IPS-18a (cell line): Measurements from ENCODE around the gene SORBS1.

Experiments used
- H3K27ac ChIP-seq: one replicate; pipeline ENCODE4 v1.5.1; 2013; ENCODE audit warnings: low read length
- H3K27me3 ChIP-seq: one replicate; pipeline ENCODE4 v1.6.1; 2013; ENCODE audit warnings: mild to moderate bottlenecking, low read length; ENCODE audit not compliant: control insufficient read depth, insufficient read depth
- H3K36me3 ChIP-seq: one replicate; pipeline ENCODE4 v1.6.1; 2013; ENCODE audit warnings: low read depth, low read length; ENCODE audit not compliant: control insufficient read depth
- H3K4me1 ChIP-seq: one replicate; pipeline ENCODE4 v1.6.1; 2013; ENCODE audit warnings: low read depth, low read length; ENCODE audit not compliant: control insufficient read depth
- H3K4me3 ChIP-seq: one replicate; pipeline ENCODE4 v1.5.1; 2013; ENCODE audit warnings: low read length
- H3K9ac ChIP-seq: one replicate; pipeline ENCODE4 v1.6.1; 2013; ENCODE audit warnings: mild to moderate bottlenecking, low read length, moderate library complexity
- H3K9me3 ChIP-seq: one replicate; pipeline ENCODE4 v1.6.1; 2013; ENCODE audit warnings: low read depth, low read length; ENCODE audit not compliant: control insufficient read depth

Gene SORBS1

DNA sequence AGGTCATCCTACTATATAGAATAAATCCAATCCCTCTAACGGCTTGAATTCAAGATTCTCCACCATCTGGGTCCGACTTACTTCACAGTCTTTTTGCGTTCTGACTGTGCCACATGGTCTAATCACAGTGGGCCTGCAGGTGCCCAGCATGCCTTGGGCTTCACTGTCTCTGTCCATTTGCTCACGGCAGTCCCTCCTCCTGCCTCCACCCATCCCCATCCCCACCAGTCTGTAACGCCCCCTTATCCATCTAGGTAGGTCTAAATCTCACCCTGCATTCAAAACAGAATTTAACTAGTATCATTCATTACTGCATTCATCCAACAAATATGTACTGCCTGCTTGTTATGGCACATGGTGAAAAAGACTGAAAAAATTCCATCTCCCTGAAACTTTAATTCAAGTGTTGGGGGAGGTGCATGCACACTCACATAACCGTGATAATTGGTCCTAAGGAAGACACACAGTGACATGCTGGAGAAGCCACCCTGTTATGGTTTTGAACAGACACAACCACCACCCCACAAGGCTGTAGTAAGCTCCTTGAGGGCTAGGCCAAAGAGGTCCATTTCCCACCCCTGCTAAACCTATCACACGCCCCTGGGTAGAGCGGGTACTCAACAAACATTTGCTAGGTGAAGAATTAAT lies 24.2 kb downstream of the SORBS1 start:
- no peak overlapping the region for H3K27ac ChIP-seq
- H3K9ac ChIP-seq: no peak overlapping the region
- H3K9me3 ChIP-seq: no peaks in the 10 kb centered on the region
- H3K27me3 ChIP-seq: no peaks in the 10 kb centered on the region
- no peaks in the 10 kb centered on the region for H3K36me3 ChIP-seq
- no peak overlapping the region for H3K4me3 ChIP-seq
- peaks cover 16% of the 10 kb centered on the region for H3K4me1 ChIP-seq

DNA sequence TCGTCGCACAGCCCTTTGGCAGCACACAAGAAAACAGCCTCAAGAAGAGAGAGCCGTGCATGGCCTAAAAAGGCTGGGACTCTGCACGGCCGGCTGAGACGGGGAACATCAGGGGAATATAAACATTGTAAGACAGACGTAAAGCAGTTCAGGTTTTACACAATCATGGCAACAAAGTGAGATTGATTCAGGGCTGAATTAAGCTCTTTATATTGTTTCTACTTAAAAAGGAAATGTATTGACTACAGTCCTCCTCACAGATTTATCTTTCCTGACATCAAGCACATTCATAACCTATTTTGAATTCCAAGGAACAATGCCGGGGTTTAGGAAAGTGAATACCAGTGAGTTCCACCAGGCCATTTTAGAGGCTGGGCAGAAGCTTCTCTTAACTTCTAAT lies 25.2 kb downstream of the SORBS1 start:
- no peaks in the 10 kb centered on the region for H3K36me3 ChIP-seq
- no peak overlapping the region for H3K9ac ChIP-seq
- no peaks in the 10 kb centered on the region for H3K9me3 ChIP-seq
- H3K4me3 ChIP-seq: no peak overlapping the region
- H3K4me1 ChIP-seq: peaks cover 15% of the 10 kb centered on the region
- no peaks in the 10 kb centered on the region for H3K27me3 ChIP-seq
- no peak overlapping the region for H3K27ac ChIP-seq

DNA sequence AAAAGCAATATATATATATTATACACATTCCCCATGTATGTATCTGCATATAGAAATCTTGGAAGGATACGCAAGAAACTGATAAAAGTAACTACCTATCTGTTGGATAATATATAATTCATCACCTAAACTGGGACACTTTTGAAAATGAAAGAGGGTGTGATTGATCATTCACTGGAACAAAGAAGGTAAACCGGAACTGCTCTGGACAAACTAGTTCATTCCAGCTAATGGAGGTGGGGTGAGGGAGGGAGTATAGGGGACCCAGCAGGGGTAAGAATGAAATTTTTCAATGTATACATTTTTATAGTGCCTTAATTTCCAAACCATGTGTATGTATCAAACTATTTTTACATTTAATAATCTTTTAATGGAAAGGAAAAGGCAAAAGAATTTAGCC lies 25.6 kb downstream of the SORBS1 start:
- no peaks in the 10 kb centered on the region for H3K27me3 ChIP-seq
- peaks cover 10% of the 10 kb centered on the region for H3K4me1 ChIP-seq

DNA sequence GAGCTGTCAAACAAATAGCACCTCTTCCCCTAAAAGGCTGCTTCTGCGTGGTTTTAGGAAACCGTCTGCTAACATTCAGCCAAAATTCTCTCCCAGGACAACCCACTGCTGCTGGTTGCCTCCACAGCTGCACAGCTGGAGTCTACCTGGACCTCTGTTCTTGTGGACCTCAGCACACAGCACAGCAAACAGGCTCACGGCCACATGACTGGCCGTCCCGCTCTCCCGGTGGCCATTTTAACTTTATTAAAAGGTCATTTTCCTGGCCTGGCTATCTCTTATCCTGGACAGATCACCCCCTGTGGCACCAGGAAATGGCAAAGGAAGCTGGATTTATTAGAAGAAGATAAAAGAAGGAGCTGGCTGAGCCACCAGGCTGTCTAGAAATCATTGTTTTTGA lies 27.6 kb downstream of the SORBS1 start:
- H3K27me3 ChIP-seq: no peaks in the 10 kb centered on the region
- H3K4me1 ChIP-seq: peaks cover 4% of the 10 kb centered on the region
- H3K27ac ChIP-seq: no peak overlapping the region
- H3K4me3 ChIP-seq: no peak overlapping the region
- no peaks in the 10 kb centered on the region for H3K36me3 ChIP-seq
- no peak overlapping the region for H3K9ac ChIP-seq
- H3K9me3 ChIP-seq: no peaks in the 10 kb centered on the region

More for the DNA sequence above, 25.6 kb downstream of the SORBS1 start:
- H3K9me3 ChIP-seq: no peaks in the 10 kb centered on the region
- no peak overlapping the region for H3K27ac ChIP-seq
- no peak overlapping the region for H3K4me3 ChIP-seq
- no peak overlapping the region for H3K9ac ChIP-seq
- no peaks in the 10 kb centered on the region for H3K36me3 ChIP-seq

DNA sequence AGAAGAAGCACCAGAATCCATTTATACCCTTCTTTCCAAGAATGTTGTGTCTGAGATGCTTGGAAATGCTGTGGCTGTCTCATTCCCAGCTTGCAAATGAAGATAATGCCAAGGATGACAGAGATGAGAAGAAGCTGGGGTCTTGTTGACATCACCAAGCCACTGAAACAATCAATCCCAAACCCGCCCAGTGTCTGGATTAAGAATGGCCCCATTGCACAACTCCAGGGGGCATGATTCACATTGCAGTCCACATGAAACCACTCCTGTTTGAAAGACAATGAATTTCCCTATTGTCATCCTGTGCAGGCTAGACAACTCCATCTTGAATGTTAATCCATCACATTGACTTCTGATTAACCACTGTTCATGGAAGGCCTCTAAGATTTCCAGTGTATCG lies 28.6 kb downstream of the SORBS1 start:
- no peak overlapping the region for H3K4me3 ChIP-seq
- no peak overlapping the region for H3K27ac ChIP-seq
- H3K9me3 ChIP-seq: no peaks in the 10 kb centered on the region
- H3K27me3 ChIP-seq: no peaks in the 10 kb centered on the region
- peaks cover 4% of the 10 kb centered on the region for H3K4me1 ChIP-seq
- H3K36me3 ChIP-seq: no peaks in the 10 kb centered on the region
- no peak overlapping the region for H3K9ac ChIP-seq

DNA sequence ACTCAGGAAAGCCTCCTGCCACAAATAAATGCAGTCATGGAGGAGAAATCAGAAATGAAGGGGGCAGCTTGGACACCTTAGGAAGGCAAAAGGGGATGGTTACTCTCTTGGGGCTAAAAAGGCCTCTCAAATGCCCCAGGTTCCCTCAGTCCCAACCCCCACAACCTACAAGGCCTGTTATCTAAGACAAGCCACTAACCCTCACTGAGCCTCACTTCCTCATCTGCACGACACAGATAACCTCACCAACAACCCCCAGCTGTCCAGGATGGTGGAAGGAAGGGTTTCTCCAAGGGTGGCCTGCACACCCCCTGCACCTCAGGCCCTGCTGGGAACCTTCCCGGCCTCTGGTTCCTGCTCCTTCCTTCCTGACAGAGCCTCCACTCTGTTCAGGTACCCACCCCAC lies 29.2 kb downstream of the SORBS1 start:
- Histone ChIP-seq H3K4me3 (no peak overlapping the region), H3K36me3 (no peaks in the 10 kb centered on the region), H3K9ac (no peak overlapping the region), H3K4me1 (peaks cover 4% of the 10 kb centered on the region), H3K27me3 (no peaks in the 10 kb centered on the region), H3K9me3 (no peaks in the 10 kb centered on the region), H3K27ac (no peak overlapping the region)

DNA sequence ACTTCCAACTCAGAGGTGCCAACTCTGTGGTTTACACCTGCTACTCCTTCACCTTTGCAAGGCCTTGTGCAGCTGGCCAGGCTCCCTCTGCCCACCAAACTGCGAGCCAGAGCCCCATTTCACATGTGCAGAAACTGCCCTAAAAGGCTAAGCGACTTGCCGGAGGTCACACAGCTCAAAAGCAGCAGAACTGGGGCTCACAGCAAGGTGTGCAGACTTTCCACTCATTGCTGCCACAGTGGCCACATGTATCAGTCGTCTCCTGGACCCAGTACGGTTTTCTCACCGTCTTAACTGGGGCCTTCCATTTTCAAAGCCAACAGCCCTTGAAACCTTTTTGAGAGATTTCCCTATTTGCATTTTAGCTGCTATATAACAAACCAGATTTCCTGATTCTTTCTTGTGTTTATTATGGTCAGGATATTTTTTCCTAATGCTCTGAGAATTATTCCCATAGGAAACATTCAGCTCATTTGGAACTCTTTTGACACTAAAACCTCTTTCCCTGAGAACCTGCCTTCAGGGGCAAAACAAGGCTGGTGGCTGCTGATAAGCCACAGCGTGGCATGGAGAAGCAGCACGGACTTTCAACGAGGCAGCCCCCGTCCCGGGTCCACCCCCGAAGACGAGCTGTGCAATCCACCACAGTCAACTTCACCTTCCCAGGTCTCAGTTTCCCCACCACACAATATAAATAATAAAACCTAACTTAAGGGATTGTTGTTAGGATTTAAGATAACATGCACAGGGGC lies 29.9 kb downstream of the SORBS1 start:
- Histone ChIP-seq H3K27me3 (no peaks in the 10 kb centered on the region), H3K4me3 (no peak overlapping the region), H3K9ac (no peak overlapping the region), H3K9me3 (no peaks in the 10 kb centered on the region), H3K27ac (no peak overlapping the region), H3K4me1 (peaks cover 4% of the 10 kb centered on the region), H3K36me3 (no peaks in the 10 kb centered on the region)

DNA sequence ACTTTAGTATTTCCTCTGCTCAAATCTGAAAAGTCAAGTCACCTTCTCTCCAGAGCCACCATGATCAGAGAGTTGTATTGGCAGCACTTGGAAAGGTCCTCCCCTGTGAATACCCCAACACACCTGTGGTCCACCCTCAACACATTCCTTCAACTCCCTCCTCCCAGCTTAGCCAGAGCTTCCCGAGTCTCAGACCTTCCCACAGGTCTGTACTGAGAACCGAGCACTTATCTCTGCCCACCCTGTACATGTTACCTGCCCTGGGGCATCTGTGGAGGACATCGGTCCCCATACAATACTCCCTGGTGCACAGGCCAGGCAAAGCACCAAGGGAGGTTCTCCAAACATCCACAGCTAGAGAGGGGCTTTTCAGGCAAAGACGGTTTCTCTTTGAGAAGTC lies 30.6 kb downstream of the SORBS1 start:
- Histone ChIP-seq H3K36me3 (no peaks in the 10 kb centered on the region), H3K4me3 (no peak overlapping the region), H3K9ac (no peak overlapping the region), H3K9me3 (no peaks in the 10 kb centered on the region), H3K27me3 (no peaks in the 10 kb centered on the region), H3K27ac (no peak overlapping the region), H3K4me1 (peaks cover 4% of the 10 kb centered on the region)

DNA sequence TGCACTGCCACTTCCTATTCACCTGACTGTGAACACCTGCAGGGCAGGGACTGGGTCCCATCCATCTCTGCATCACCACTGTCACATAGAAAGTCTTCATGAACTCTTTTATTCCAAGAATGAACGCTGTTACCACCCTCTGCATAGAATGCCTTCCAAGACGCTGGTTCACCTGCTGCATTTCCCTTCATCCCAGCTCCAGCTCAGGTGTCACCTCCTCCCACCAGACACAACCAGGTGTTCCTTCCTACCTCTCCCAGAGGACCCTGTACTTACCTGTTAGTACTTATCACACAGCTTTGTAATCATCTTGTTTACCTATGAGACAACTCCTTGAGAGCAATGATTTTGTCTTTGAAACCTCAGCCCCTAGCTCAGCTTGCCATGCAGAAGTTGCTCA lies 31.1 kb downstream of the SORBS1 start:
- Histone ChIP-seq H3K9ac (no peak overlapping the region), H3K9me3 (no peaks in the 10 kb centered on the region), H3K4me1 (peaks cover 4% of the 10 kb centered on the region)

DNA sequence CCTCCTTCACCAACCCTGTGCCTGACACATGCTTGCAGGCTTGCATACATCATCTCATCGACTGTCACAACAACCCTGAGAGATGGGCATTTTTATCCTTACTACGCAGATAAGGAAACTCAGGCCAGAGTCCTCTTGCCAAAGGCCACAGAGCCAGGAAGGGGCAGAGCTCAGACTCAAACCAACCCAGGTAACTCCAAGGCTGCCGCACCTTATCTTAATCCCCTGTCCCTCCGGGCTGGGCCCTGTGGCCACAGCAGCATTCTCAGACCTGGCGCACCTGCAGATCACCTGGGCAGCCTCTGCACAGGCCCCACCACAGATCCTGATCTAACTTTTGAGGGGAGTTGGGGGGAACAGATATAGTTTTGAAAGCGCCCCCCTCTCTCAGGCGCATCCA lies 35.1 kb downstream of the SORBS1 start:
- H3K9me3 ChIP-seq: no peaks in the 10 kb centered on the region
- H3K36me3 ChIP-seq: no peaks in the 10 kb centered on the region
- H3K4me1 ChIP-seq: peaks cover 4% of the 10 kb centered on the region
- H3K27me3 ChIP-seq: no peaks in the 10 kb centered on the region
- no peak overlapping the region for H3K9ac ChIP-seq
- H3K27ac ChIP-seq: no peak overlapping the region
- no peak overlapping the region for H3K4me3 ChIP-seq

More for the DNA sequence above, 31.1 kb downstream of the SORBS1 start:
- no peaks in the 10 kb centered on the region for H3K27me3 ChIP-seq
- no peaks in the 10 kb centered on the region for H3K36me3 ChIP-seq
- no peak overlapping the region for H3K4me3 ChIP-seq
- no peak overlapping the region for H3K27ac ChIP-seq

DNA sequence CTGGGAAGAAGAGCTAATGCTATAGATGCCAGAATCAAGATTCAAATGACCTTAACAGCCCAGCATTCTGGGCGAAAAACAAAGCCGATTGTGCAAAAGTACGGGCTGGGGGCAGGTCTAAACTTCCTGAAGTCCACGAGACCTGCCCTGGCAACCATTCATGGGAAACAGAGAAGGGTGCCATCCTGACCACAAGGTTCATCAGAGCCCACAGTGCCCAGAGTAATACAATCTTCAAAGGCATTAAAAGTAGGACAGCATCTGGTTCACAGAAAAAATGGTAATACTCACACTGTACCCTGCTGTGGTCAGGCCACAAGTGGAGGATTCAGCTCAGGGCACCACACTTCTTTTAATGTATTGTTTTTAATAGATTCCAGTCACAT lies 36.1 kb downstream of the SORBS1 start:
- H3K36me3 ChIP-seq: no peaks in the 10 kb centered on the region
- H3K9me3 ChIP-seq: no peaks in the 10 kb centered on the region
- H3K27ac ChIP-seq: no peak overlapping the region
- H3K9ac ChIP-seq: no peak overlapping the region
- H3K4me3 ChIP-seq: no peak overlapping the region
- H3K4me1 ChIP-seq: peaks cover 4% of the 10 kb centered on the region
- no peaks in the 10 kb centered on the region for H3K27me3 ChIP-seq
